ENCODE results near the gene CLCN1. TPM values are rescaled to one million over a fixed set of nuclear protein-coding genes. Genes with fewer than 3 reads are reported as not detected.

The CLCN1 gene
- total and polyA plus RNA-seq, 2 of the 8 experiments (the other 6 are each of a cell fraction or from before 2014, with no cell fraction given), result 0.36 to 0.41 TPM

- TF ChIP-seq, protein P1, sequence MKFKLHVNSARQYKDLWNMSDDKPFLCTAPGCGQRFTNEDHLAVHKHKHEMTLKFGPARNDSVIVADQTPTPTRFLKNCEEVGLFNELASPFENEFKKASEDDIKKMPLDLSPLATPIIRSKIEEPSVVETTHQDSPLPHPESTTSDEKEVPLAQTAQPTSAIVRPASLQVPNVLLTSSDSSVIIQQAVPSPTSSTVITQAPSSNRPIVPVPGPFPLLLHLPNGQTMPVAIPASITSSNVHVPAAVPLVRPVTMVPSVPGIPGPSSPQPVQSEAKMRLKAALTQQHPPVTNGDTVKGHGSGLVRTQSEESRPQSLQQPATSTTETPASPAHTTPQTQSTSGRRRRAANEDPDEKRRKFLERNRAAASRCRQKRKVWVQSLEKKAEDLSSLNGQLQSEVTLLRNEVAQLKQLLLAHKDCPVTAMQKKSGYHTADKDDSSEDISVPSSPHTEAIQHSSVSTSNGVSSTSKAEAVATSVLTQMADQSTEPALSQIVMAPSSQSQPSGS (IDR thresholded peaks at IDR 0.05; ENCODE audit: low read length), result peak; percentile 73; the same call in 1 of the 2 replicates
- TF ChIP-seq SP1 (IDR thresholded peaks at IDR 0.05; ENCODE audit: low read depth, low read length) (0 out of 2 replicates have a peak, but pooled peaks have one; percentile 12), TCF12 (IDR thresholded peaks at IDR 0.05; ENCODE audit: low read depth, low read length) (no peak), JUN (IDR thresholded peaks at IDR 0.05; ENCODE audit: low read depth, low read length) (no peak), KDM5A (IDR thresholded peaks at IDR 0.05; ENCODE audit: low read length) (no peak), RAD21 (IDR thresholded peaks at IDR 0.05 in 1 of 2, conservative IDR thresholded peaks at IDR 0.05 in 1 of 2; ENCODE audit: low read depth in 2 of 2, low read length in 2 of 2) (no peak), KDM1A (IDR thresholded peaks at IDR 0.05; ENCODE audit: borderline replicate concordance, low read length) (no peak), FOSL1 (IDR thresholded peaks at IDR 0.05; ENCODE audit: insufficient read depth, low read depth, low read length) (no peak), PHF8 (conservative IDR thresholded peaks at IDR 0.05; ENCODE audit: low read depth, low read length) (peak; percentile 81), CHD1 (IDR thresholded peaks at IDR 0.05; ENCODE audit: low read depth, low read length) (no peak), HDAC6 (IDR thresholded peaks at IDR 0.05; ENCODE audit: low read depth, low read length) (no peak), SIN3A (conservative IDR thresholded peaks at IDR 0.05 in 1 of 2, IDR thresholded peaks at IDR 0.05 in 1 of 2; ENCODE audit: low read depth in 1 of 2, low read length in 2 of 2) (peak in 1 of 2 experiments; percentile 49; a peak in 1 of 4 replicates), SUZ12 (IDR thresholded peaks at IDR 0.05; ENCODE audit: low read length) (no peak), RFX5 (IDR thresholded peaks at IDR 0.05; ENCODE audit: borderline replicate concordance, low read depth, low read length) (no peak), SP4 (IDR thresholded peaks at IDR 0.05; ENCODE audit: low read length) (no peak), NANOG (IDR thresholded peaks at IDR 0.05; ENCODE audit: insufficient read depth, low read depth, low read length, poor library complexity, severe bottlenecking) (no peak), SRF (IDR thresholded peaks at IDR 0.05; ENCODE audit: low read depth, low read length) (peak; percentile 93), SP2 (IDR thresholded peaks at IDR 0.05; ENCODE audit: low read length) (no peak), POU5F1 (IDR thresholded peaks at IDR 0.05; ENCODE audit: low read depth, low read length) (no peak), CREB1 (IDR thresholded peaks at IDR 0.05) (peak; percentile 53), EZH2 (IDR thresholded peaks at IDR 0.05; ENCODE audit: low read depth, low read length, severe bottlenecking) (no peak), TBP (IDR thresholded peaks at IDR 0.05; ENCODE audit: low read depth, low read length) (peak; percentile 64; the same call in 1 of the 2 replicates)
- TF ChIP-seq, protein P2, sequence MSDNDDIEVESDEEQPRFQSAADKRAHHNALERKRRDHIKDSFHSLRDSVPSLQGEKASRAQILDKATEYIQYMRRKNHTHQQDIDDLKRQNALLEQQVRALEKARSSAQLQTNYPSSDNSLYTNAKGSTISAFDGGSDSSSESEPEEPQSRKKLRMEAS (IDR thresholded peaks at IDR 0.05), result no peak
Observed at GRCh38 chr7:143380646-143381426, 64.9 kb downstream of the CLCN1 start, which contains the start of gene ZYX (continued).
